ENCODE measurements around the gene FOSB.
A peak's percentile ranks its signal among the peaks of the same experiment; 100 is the strongest.

DNA sequence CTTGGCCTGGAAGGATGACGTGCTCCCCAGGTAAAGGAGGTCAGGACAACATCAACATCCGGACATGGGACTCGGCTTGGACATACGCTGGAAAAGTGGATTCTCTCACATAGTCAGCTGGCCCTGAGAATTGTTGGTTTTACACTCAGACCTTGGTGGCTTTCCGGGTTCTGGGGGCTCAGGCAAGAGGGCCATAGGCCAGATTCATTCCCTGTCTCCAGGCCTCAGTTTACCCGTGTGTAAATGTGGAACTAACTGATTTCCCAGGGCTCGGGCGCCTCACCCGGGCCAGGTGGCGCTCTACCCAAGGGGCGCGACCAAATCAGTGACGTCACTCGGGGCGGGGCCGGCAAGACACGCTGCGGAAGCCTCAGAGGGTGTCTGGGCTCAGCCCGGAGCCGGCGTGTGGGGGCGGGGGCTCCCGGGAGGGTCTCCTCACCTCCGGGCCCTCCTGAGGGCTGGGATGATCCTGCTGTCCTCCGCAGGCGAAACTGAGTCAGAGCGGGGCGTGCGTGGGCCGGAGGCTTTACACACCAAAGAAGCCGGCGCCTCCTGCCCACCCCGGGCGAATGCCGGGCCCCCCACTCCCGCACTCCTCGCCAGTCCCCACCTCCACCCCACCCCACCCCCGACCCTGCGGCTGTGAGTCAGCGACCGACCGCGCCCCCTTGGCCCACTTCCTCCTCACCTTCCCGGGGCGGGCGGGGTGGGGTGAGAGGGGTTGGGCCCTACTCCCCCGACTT, 38.6 kb downstream of the FOSB start:
- peak in 1 of 4 experiments; percentile 26 for TF ChIP-seq CTCF (IDR thresholded peaks at IDR 0.05)
- TF ChIP-seq POLR2A (IDR thresholded peaks at IDR 0.05), result peak; percentile 86 to 94
- peak in 1 of 4 donors; percentile 1 for TF ChIP-seq EP300 (IDR thresholded peaks at IDR 0.05)

All from sigmoid colon (tissue), 4 donors.